IMR-90 (cell line): Measurements from ENCODE around the gene LSMEM2.

Experiments
- BHLHE40 ChIP-seq: fragments of 150-350 bp; IDR thresholded peaks from 2 replicates; pipeline ENCODE4 v1.6.1; 2016; ENCODE audit warnings: mild to moderate bottlenecking, low read depth, low read length
- CEBPB ChIP-seq: IDR thresholded peaks from 2 replicates; pipeline ENCODE4 v1.6.1; 2012; ENCODE audit warnings: low read depth, low read length, improper control_type of control experiment
- CTCF ChIP-seq: conservative IDR thresholded peaks from 2 replicates; pipeline ENCODE4 v1.5.1; 2012; ENCODE audit warnings: mild to moderate bottlenecking, low read depth, low read length, improper control_type of control experiment
- MAFK ChIP-seq: IDR thresholded peaks from 2 replicates; pipeline ENCODE4 v1.6.1; 2012; ENCODE audit warnings: low read depth, low read length, improper control_type of control experiment
- MAZ ChIP-seq: IDR thresholded peaks from 2 replicates; pipeline ENCODE4 v1.6.1; 2012; ENCODE audit warnings: low read depth, mild to moderate bottlenecking, low read length, improper control_type of control experiment, moderate library complexity, borderline replicate concordance
- MXI1 ChIP-seq: IDR thresholded peaks from 2 replicates; pipeline ENCODE4 v1.6.1; 2012; ENCODE audit warnings: low read depth, mild to moderate bottlenecking, low read length, moderate library complexity, borderline replicate concordance
- NFE2L2 ChIP-seq: fragments of 150-350 bp; IDR thresholded peaks from 2 replicates; pipeline ENCODE4 v1.6.1; 2016; ENCODE audit warnings: low read depth, mild to moderate bottlenecking, low read length
- POLR2A ChIP-seq: IDR thresholded peaks from 2 replicates; pipeline ENCODE4 v1.6.1; 2012; ENCODE audit warnings: mild to moderate bottlenecking, low read depth, low read length
- RAD21 ChIP-seq: IDR thresholded peaks from 2 replicates; pipeline ENCODE4 v1.6.1; 2012; ENCODE audit warnings: low read length, improper control_type of control experiment
- RCOR1 ChIP-seq: IDR thresholded peaks from 2 replicates; pipeline ENCODE4 v1.6.1; 2012; ENCODE audit warnings: mild to moderate bottlenecking, low read length, improper control_type of control experiment; ENCODE audit not compliant: insufficient replicate concordance
- RFX5 ChIP-seq: IDR thresholded peaks from 2 replicates; pipeline ENCODE4 v1.8.0; 2012; ENCODE audit warnings: low read depth, mild to moderate bottlenecking, low read length, moderate library complexity
- SMC3 ChIP-seq: fragments of 150-350 bp; IDR thresholded peaks from 2 replicates; pipeline ENCODE4 v1.6.1; 2016; ENCODE audit warnings: low read depth, mild to moderate bottlenecking, antibody characterized with exemption, low read length, moderate library complexity
- USF2 ChIP-seq: fragments of 150-350 bp; IDR thresholded peaks from 2 replicates; pipeline ENCODE4 v1.6.1; 2017; ENCODE audit warnings: mild to moderate bottlenecking, antibody characterized with exemption, low read length, low read depth

- TF ChIP-seq CTCF (no peak), MAZ (no peak), USF2 (no peak), POLR2A (no peak), RAD21 (no peak), RCOR1 (no peak), MXI1 (no peak), BHLHE40 (no peak), MAFK (no peak), CEBPB (no peak), SMC3 (no peak), RFX5 (no peak), NFE2L2 (no peak)
These were observed 23.5 kb downstream of the LSMEM2 start for GRCh38 chr3:50302095-50303012.
